ENCODE measurements around the gene LRCOL1.

GRCh38 chr12:132634411-132634990 lies 24.1 kb upstream of the LRCOL1 start:
- TF ChIP-seq CTCF (tag by site-specific recombination; IDR thresholded peaks at IDR 0.05): no peak
- no peak for TF ChIP-seq ZNF324 (tag by site-specific recombination; IDR thresholded peaks at IDR 0.05)
- no peak for TF ChIP-seq MZF1 (tag by site-specific recombination; IDR thresholded peaks at IDR 0.05; ENCODE audit: borderline replicate concordance)
- no peak for TF ChIP-seq ZNF510 (tag by site-specific recombination; IDR thresholded peaks at IDR 0.05; ENCODE audit: insufficient replicate concordance)
- TF ChIP-seq ZNF121 (tag by site-specific recombination; IDR thresholded peaks at IDR 0.05): no peak
